IPS-18a (cell line): ENCODE measurements around the gene RAC3.

Experiments
- H3K27ac ChIP-seq: one replicate; pipeline ENCODE4 v1.5.1; 2013; ENCODE audit warnings: low read length
- H3K27me3 ChIP-seq: one replicate; pipeline ENCODE4 v1.6.1; 2013; ENCODE audit warnings: mild to moderate bottlenecking, low read length; ENCODE audit not compliant: control insufficient read depth, insufficient read depth
- H3K36me3 ChIP-seq: one replicate; pipeline ENCODE4 v1.6.1; 2013; ENCODE audit warnings: low read depth, low read length; ENCODE audit not compliant: control insufficient read depth
- H3K4me1 ChIP-seq: one replicate; pipeline ENCODE4 v1.6.1; 2013; ENCODE audit warnings: low read depth, low read length; ENCODE audit not compliant: control insufficient read depth
- H3K4me3 ChIP-seq: one replicate; pipeline ENCODE4 v1.5.1; 2013; ENCODE audit warnings: low read length
- H3K9ac ChIP-seq: one replicate; pipeline ENCODE4 v1.6.1; 2013; ENCODE audit warnings: mild to moderate bottlenecking, low read length, moderate library complexity
- H3K9me3 ChIP-seq: one replicate; pipeline ENCODE4 v1.6.1; 2013; ENCODE audit warnings: low read depth, low read length; ENCODE audit not compliant: control insufficient read depth

The RAC3 gene

GRCh38 chr17:82022310-82022980 lies 9.0 kb upstream of the RAC3 start, which contains the start of gene CENPX:
CENPX (minus strand) TSS chr17:82022878; CDS start chr17:82022861, 17 bp downstream.
- no peaks in the 10 kb centered on the region for H3K27me3 ChIP-seq
- no peaks in the 10 kb centered on the region for H3K9me3 ChIP-seq
- peaks cover 5% of the 10 kb centered on the region for H3K4me1 ChIP-seq
- H3K9ac ChIP-seq: peak within 1 kb of the TSS; percentile 84
- peak within 1 kb of the TSS; percentile 90 for H3K4me3 ChIP-seq
- H3K27ac ChIP-seq: no peak within 1 kb of the TSS
- peaks cover 6% of the 10 kb centered on the region for H3K36me3 ChIP-seq

- peak within 1 kb of the TSS; percentile 90 for H3K4me3 ChIP-seq
- no peaks in the 10 kb centered on the region for H3K9me3 ChIP-seq
- peak within 1 kb of the TSS; percentile 84 for H3K9ac ChIP-seq
- peaks cover 6% of the 10 kb centered on the region for H3K36me3 ChIP-seq
- H3K4me1 ChIP-seq: peaks cover 5% of the 10 kb centered on the region
- no peak within 1 kb of the TSS for H3K27ac ChIP-seq
- H3K27me3 ChIP-seq: no peaks in the 10 kb centered on the region
Measured at GRCh38 chr17:82022981-82023446, 8.5 kb upstream of the RAC3 start, which contains the start of gene LRRC45. LRRC45 (plus strand) TSS chr17:82023305; CDS start chr17:82023644, 339 bp downstream.

GRCh38 chr17:82023447-82024241 lies 7.8 kb upstream of the RAC3 start:
- peaks cover 5% of the 10 kb centered on the region for H3K4me1 ChIP-seq
- H3K9ac ChIP-seq: peak overlapping the region; percentile 61
- H3K27ac ChIP-seq: no peak overlapping the region
- peaks cover 1% of the 10 kb centered on the region for H3K36me3 ChIP-seq
- H3K9me3 ChIP-seq: no peaks in the 10 kb centered on the region
- peak overlapping the region; percentile 77 for H3K4me3 ChIP-seq
- no peaks in the 10 kb centered on the region for H3K27me3 ChIP-seq

- H3K27ac ChIP-seq: no peak overlapping the region
- no peaks in the 10 kb centered on the region for H3K9me3 ChIP-seq
- H3K36me3 ChIP-seq: no peaks in the 10 kb centered on the region
- peaks cover 5% of the 10 kb centered on the region for H3K4me1 ChIP-seq
- H3K4me3 ChIP-seq: no peak overlapping the region
- no peaks in the 10 kb centered on the region for H3K27me3 ChIP-seq
- H3K9ac ChIP-seq: no peak overlapping the region
Measured at GRCh38 chr17:82024859-82025258, 6.6 kb upstream of the RAC3 start.

GRCh38 chr17:82025401-82026107 lies 5.9 kb upstream of the RAC3 start:
- no peaks in the 10 kb centered on the region for H3K36me3 ChIP-seq
- no peaks in the 10 kb centered on the region for H3K9me3 ChIP-seq
- no peaks in the 10 kb centered on the region for H3K27me3 ChIP-seq
- no peak overlapping the region for H3K9ac ChIP-seq
- peaks cover 5% of the 10 kb centered on the region for H3K4me1 ChIP-seq
- H3K4me3 ChIP-seq: no peak overlapping the region
- H3K27ac ChIP-seq: no peak overlapping the region

GRCh38 chr17:82028246-82028645 lies 3.2 kb upstream of the RAC3 start:
- Histone ChIP-seq H3K4me3 (no peak overlapping the region), H3K27ac (no peak overlapping the region), H3K27me3 (no peaks in the 10 kb centered on the region), H3K9ac (no peak overlapping the region), H3K9me3 (no peaks in the 10 kb centered on the region), H3K36me3 (no peaks in the 10 kb centered on the region), H3K4me1 (no peaks in the 10 kb centered on the region)

- Histone ChIP-seq H3K4me3 (no peak overlapping the region), H3K36me3 (no peaks in the 10 kb centered on the region), H3K27me3 (no peaks in the 10 kb centered on the region), H3K9ac (no peak overlapping the region), H3K9me3 (no peaks in the 10 kb centered on the region), H3K4me1 (no peaks in the 10 kb centered on the region), H3K27ac (no peak overlapping the region)
Measured at GRCh38 chr17:82028966-82029365, 2.5 kb upstream of the RAC3 start.

GRCh38 chr17:82029391-82029790 lies 2.1 kb upstream of the RAC3 start:
- Histone ChIP-seq H3K4me3 (no peak overlapping the region), H3K27me3 (no peaks in the 10 kb centered on the region), H3K9me3 (no peaks in the 10 kb centered on the region), H3K27ac (no peak overlapping the region), H3K36me3 (no peaks in the 10 kb centered on the region), H3K9ac (no peak overlapping the region), H3K4me1 (no peaks in the 10 kb centered on the region)

GRCh38 chr17:82029990-82030469 lies 1.4 kb upstream of the RAC3 start:
- Histone ChIP-seq H3K4me1 (no peaks in the 10 kb centered on the region), H3K27ac (no peak overlapping the region), H3K9ac (no peak overlapping the region), H3K27me3 (no peaks in the 10 kb centered on the region), H3K4me3 (no peak overlapping the region), H3K36me3 (no peaks in the 10 kb centered on the region), H3K9me3 (no peaks in the 10 kb centered on the region)

GRCh38 chr17:82030470-82031302 lies 792 bp upstream of the RAC3 start:
- no peaks in the 10 kb centered on the region for H3K27me3 ChIP-seq
- peak overlapping the region; percentile 56 for H3K4me3 ChIP-seq
- no peaks in the 10 kb centered on the region for H3K36me3 ChIP-seq
- no peak overlapping the region for H3K9ac ChIP-seq
- H3K9me3 ChIP-seq: no peaks in the 10 kb centered on the region
- no peak overlapping the region for H3K27ac ChIP-seq
- H3K4me1 ChIP-seq: no peaks in the 10 kb centered on the region
